ENCODE measurements around the gene MOB2.

DNA sequence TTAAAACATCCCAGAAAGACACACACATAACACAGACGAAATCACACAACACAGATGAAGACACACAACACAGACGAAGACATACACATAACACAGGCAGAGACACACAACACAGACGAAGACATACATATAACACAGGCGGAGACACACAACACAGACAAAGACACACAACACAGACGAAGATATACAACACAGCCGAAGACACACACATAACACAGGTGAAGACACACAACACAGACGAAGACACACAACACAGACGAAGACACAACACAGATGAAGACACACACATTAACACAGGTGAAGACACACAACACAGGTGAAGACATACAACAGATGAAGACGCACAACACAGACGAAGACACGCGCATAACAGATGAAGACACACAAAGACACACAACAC lies 4.8 kb upstream of the MOB2 start:
- TF ChIP-seq, protein P1, sequence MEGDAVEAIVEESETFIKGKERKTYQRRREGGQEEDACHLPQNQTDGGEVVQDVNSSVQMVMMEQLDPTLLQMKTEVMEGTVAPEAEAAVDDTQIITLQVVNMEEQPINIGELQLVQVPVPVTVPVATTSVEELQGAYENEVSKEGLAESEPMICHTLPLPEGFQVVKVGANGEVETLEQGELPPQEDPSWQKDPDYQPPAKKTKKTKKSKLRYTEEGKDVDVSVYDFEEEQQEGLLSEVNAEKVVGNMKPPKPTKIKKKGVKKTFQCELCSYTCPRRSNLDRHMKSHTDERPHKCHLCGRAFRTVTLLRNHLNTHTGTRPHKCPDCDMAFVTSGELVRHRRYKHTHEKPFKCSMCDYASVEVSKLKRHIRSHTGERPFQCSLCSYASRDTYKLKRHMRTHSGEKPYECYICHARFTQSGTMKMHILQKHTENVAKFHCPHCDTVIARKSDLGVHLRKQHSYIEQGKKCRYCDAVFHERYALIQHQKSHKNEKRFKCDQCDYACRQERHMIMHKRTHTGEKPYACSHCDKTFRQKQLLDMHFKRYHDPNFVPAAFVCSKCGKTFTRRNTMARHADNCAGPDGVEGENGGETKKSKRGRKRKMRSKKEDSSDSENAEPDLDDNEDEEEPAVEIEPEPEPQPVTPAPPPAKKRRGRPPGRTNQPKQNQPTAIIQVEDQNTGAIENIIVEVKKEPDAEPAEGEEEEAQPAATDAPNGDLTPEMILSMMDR (IDR thresholded peaks at IDR 0.05) = no peak
- TF ChIP-seq POLR2A (IDR thresholded peaks at IDR 0.05) = no peak
